ENCODE results near the gene B4GALT1.

B4GALT1 gene

GRCh38 chr9:33140401-33141360 is 26.5 kb downstream of the B4GALT1 start:
- no peak for DNase-seq

- peak in 1 of 51 donors; percentile 35 for DNase-seq
These were observed 27.5 kb downstream of the B4GALT1 start for GRCh38 chr9:33139421-33140228.

DNA sequence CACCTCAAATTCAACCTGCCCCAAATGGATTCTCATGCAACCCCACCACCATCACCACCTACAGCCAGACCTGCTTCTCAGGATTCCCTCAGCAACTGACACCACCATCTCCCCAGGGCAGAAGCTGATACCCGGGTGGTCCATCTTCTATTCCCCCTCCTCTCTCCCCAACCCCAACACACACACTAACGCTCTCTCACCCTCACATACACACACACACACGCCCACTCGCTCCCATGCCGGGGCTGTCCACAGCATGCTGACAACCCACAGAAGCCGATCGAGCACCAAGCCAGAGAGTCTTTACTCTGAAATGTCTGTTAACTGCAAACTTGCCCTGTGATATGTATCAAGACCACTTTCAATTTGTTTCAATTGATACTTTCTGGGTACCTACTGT is 28.4 kb downstream of the B4GALT1 start:
- DNase-seq: no peak

GRCh38 chr9:33137781-33138264 is 29.3 kb downstream of the B4GALT1 start:
- DNase-seq: no peak

GRCh38 chr9:33136721-33137670 is 30.1 kb downstream of the B4GALT1 start:
- DNase-seq: no peak

DNA sequence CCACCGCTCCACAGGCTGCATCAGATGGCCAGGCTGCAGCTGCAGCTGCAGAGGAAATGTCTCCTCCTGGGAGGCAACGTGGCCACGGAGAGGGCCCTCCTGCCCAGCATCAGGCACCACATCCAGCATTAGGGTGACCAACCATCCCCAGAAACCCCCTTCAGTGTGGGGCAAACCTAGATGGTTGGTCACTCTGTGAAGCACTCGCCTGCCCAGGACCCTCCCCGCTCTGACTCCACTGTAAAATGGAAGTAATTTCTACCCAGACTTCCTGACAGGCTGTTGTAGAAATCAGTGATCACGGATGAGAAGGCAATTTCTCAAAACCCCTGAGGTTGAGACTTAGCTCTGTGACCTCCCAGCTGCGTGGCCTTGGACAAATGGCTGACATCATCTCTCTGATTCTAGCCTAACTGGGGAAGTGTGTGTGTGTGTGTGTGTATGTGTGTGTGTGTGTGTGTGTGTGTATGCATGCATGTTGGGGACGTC is 31.6 kb downstream of the B4GALT1 start:
- no peak for DNase-seq

DNA sequence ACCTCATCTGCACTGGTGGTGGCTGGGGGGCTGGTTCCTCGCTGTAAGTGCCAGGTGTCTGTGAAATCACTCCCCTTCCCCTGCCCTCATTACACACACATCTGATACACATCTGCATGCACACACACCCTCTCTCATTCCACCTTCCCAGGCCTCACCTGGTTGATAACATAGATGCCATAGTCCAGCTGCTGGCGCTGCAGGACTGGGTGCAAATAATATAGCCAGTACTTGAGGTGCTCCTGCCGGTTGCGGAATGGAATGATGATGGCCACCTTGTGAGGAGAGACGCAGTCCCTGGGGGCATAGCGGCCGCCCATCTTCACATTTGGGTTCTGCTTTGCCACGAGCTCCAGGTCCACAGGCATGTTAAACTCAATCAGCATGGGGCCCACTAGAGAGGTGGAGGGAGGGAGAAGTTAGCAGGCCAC is 32.1 kb downstream of the B4GALT1 start:
- DNase-seq: no peak

GRCh38 chr9:33133186-33133585 is 34.0 kb downstream of the B4GALT1 start:
- peak in 1 of 51 donors; percentile 7 for DNase-seq

DNA sequence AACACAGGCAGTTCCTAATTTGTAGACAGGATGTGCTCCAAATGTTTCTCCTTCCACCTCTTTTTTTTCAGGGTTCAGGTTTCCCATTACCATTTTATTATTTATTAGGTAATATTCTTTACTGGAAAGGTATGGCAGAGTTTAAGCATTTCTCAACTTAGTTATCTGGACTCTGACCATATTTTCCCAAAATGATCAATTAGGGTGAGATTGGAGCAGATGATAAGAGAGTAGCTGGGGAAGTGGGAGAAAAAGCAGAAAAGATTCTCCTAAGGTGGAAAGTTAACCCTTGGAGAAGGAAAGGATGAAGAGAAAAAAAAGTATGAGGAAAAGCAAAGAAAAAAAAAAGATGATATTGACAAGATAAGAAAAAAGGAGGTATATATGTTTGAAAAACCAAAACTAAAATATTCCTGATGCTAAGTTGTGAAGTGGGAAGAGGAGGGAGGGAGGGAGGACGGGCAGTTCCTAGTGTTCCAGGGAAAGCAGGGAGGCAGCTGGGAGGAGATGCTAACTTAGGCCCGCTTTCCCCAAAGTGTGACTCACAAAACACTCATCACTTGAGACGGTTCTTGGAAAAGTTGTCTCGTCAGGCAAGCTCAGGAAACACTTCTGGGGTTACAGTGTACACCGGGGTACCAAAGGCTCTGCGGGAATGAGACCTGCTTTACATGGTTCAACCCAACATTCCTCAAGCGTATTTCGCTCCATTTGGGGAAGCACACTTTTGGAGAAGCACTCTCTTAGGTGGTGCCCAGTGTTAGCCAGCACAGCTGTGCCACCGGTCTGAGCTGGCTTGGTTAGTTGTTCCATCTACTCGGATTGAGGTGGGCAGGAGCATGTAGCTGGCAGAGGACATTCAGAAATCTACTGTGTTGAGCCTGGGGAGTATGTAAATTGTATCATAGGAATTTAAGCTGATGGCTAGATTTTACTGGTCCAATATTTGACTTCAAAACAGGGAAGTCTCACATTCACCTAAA is 35.1 kb downstream of the B4GALT1 start:
- DNase-seq: peak in 1 of 51 donors; percentile 40

DNA sequence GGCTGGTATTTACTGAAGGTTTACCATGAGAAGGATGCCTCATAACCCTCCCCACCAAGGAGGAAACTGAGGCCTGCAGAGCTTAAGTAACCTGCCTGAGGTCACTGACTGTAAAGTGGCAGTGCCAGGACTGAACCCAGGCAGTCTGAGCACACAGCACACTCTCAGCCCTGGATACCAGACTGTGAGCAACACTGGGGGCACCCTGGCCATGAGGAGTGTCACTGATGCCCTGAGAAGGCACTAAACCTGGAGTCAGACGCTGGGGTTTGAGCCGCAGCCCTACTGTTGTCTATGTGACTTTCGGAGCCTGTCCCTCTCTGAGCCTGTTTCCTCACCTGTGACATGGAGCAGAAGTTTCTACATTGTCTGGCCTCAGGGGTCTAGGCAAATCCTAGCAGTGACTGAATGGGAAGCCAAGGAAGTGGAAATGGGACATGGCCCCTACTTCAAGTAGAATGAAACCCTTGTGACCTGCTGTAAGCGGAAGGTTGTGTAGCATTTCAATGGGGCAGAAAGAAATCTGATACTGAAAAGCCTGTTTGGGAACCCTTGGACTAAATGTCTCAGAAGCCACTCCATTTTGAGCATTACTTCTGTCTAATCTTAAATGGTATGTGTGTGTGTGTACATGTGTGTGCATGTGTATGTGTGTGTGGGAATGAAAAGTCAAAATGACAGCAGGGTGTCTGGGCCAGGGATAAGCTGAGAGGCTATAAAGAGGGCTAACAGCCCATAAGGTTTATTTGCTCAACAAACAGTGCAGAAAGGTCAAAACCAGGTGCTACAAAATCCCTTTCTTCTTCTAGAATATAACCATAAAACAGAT is 36.0 kb downstream of the B4GALT1 start:
- DNase-seq: no peak

DNA sequence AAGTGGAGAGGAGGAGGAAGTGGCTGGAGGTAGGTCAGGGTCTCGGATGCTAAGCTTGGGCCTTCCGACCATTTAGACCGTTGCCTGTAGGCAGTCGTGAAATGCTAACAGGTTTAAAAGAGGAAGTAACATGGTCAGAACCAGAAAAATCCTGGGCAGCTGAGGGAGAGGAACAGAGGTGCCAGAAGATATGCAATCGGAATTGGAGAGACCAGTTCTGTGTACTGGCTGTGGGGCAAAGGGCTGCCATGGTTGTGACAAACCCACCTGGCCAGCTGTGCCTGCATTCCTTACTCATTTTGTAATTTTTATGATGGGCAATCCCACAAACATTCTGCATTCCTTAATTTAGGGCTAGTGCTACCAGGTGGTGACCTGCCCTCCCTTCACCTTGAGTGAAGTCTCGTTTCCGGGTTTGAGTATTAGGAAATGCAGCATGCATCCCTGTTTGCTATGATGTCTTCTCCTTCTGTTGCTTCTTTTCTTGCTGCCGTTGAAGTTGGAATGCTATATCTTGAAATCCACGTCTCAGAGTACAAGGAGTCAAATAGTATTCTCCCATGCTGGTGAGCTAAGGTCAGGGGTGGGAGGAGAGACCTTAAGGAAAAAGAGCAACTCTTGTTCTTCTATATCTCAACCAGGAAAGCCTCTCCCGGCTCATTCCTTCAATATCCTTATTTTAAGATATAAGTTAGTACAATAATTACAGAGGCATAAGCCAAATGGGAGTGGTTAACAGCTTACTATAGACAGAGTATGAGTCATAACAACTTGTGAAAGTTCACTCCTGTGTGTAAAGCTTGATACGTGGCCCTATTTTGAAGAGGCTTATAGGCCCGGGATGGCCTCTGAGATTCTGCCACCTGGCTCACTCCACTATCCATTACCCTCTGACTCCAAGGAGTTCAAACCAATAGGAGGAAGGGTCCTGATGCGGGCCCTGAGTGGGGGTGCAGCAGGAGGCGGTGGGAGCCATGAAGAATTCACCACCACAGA is 37.0 kb downstream of the B4GALT1 start:
- DNase-seq: no peak

- no peak for DNase-seq
These were observed 37.8 kb downstream of the B4GALT1 start for GRCh38 chr9:33129251-33129885.

- DNase-seq: no peak
These were observed 38.6 kb downstream of the B4GALT1 start for GRCh38 chr9:33128570-33128969.

GRCh38 chr9:33127881-33128280 is 39.3 kb downstream of the B4GALT1 start:
- DNase-seq: no peak

GRCh38 chr9:33125871-33126823 is 41.0 kb downstream of the B4GALT1 start:
- no peak for DNase-seq

GRCh38 chr9:33125461-33125860 is 41.7 kb downstream of the B4GALT1 start:
- DNase-seq: no peak
